ENCODE data around the gene LYPD6.

GRCh38 chr2:149441255-149441654 lies 110.9 kb downstream of the LYPD6 start:
- TF ChIP-seq EZH2 (IDR thresholded peaks at IDR 0.05; ENCODE audit: insufficient read depth, poor library complexity, severe bottlenecking): no peak
- no peak for TF ChIP-seq EZH2phosphoT487 (IDR thresholded peaks at IDR 0.05; ENCODE audit: insufficient read depth, low read depth)

Data from GM23248 (cell line).